ENCODE measurements around the gene ID4.
"Not testable (repeated sequence)": the region's sequence is repeated elsewhere in the genome, so short reads cannot be mapped to it uniquely, and the experiment has no call there.

Gene ID4

DNA sequence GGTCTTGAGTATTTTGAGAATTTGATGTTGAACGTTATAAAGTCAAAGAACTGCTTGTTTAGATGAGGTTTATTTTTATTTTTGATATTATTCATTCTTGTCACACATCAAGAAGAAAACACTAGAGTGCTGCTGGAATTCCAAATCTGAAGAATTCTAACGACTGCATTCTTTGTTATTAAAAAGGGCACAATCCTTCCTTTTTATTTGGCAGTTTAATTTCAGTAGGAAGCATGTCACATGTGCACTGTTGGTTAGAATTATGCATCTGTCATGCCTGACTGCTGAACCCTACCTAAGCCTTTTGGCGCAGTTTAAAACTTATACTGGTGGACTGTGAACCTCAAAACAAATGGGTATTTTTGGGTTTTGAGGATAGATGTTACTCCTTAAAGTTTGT, 4.0 kb downstream of the ID4 start:
- no peak for DNase-seq
- no peaks in the 10 kb centered on the region for H3K9me3 Mint-ChIP-seq
- H3K27ac Mint-ChIP-seq = no peak overlapping the region
- H3K4me1 Mint-ChIP-seq = no peaks in the 10 kb centered on the region
- H3K4me3 Mint-ChIP-seq = no peak overlapping the region
- no peaks in the 10 kb centered on the region for H3K36me3 Mint-ChIP-seq (ENCODE audit: low read depth)
- ATAC-seq = no peak
- H3K27me3 Mint-ChIP-seq = peaks cover 49% of the 10 kb centered on the region

- Mint-ChIP-seq H3K36me3 (ENCODE audit: low read depth) (no peaks in the 10 kb centered on the region), H3K27me3 (peaks cover 43% of the 10 kb centered on the region), H3K4me3 (no peak overlapping the region), H3K27ac (no peak overlapping the region), H3K9me3 (no peaks in the 10 kb centered on the region), H3K4me1 (no peaks in the 10 kb centered on the region)
- ATAC-seq = no peak
- DNase-seq = no peak
These were observed 5.0 kb downstream of the ID4 start for GRCh38 chr6:19842030-19842615.

GRCh38 chr6:19844689-19845088, 7.5 kb downstream of the ID4 start:
- ATAC-seq (no peak), DNase-seq (no peak)
- no peaks in the 10 kb centered on the region for H3K36me3 Mint-ChIP-seq (ENCODE audit: low read depth)
- H3K27ac Mint-ChIP-seq = no peak overlapping the region
- H3K27me3 Mint-ChIP-seq = peaks cover 31% of the 10 kb centered on the region
- H3K9me3 Mint-ChIP-seq = no peaks in the 10 kb centered on the region
- H3K4me1 Mint-ChIP-seq = no peaks in the 10 kb centered on the region
- H3K4me3 Mint-ChIP-seq = no peak overlapping the region

DNA sequence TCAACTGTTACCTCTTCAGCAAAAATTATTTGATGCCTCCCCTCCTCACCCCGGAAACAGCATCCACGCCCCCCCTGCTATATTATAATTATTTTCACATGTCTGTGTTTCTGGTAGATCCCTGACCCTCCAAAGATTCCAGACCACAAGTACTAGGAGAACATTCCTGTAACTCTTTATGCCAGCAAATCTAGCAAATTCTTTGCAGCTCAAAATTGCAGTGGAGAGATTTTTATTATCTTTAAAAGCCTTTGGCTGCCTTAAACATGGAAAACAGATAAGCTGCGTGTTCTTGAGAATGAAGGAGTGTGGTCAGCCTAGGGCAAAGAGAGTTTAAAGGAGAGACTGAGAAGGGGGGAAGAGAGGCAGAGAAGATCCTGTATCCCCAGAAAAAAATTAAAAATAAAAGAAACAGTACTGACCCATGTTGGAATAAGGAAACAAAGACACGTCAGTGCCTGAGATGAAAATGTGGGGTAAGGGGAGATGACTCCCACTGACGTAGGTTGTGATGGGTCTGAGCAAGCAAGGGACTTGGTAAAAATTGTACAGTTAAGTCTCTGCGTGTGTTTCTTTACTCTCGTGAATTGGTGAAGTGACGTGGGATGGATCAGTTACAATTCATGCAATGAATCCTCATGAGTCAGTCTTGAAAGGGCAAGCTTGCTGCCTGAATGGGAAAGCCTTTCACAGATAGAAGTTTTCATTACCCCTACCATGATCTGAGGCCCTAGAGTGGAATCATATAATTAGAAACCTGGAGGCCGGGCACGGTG, 8.3 kb downstream of the ID4 start:
- no peak for ATAC-seq
- no peaks in the 10 kb centered on the region for H3K4me1 Mint-ChIP-seq
- no peaks in the 10 kb centered on the region for H3K9me3 Mint-ChIP-seq
- no peak overlapping the region for H3K27ac Mint-ChIP-seq
- H3K27me3 Mint-ChIP-seq = peaks cover 24% of the 10 kb centered on the region
- no peak overlapping the region for H3K4me3 Mint-ChIP-seq
- H3K36me3 Mint-ChIP-seq (ENCODE audit: low read depth) = no peaks in the 10 kb centered on the region
- no peak for DNase-seq

GRCh38 chr6:19848465-19849029, 11.4 kb downstream of the ID4 start:
- no peak overlapping the region for H3K27ac Mint-ChIP-seq
- H3K4me3 Mint-ChIP-seq = no peak overlapping the region
- peaks cover 17% of the 10 kb centered on the region for H3K27me3 Mint-ChIP-seq
- no peaks in the 10 kb centered on the region for H3K9me3 Mint-ChIP-seq
- H3K36me3 Mint-ChIP-seq (ENCODE audit: low read depth) = no peaks in the 10 kb centered on the region
- no peaks in the 10 kb centered on the region for H3K4me1 Mint-ChIP-seq
- ATAC-seq (no peak), DNase-seq (no peak)

DNA sequence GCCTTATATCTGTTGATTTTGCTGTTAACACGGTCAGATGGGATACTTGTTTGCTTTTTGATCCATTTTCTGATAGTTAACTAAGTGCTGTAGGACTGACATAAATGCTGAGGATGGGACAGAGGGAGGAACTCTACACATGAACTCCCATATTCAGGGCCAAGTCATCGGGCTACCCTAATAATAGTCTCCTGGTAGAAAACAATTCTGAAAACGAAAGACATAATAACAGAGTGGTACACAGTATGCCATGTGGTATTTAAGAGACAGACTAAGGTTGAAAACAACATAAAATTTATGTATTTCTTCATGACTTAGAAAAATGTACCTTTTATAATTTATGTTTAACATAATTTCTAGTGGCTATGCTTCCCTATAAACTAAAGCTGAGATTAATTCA, 12.0 kb downstream of the ID4 start:
- DNase-seq (no peak), ATAC-seq (no peak)
- Mint-ChIP-seq H3K27ac (no peak overlapping the region), H3K9me3 (no peaks in the 10 kb centered on the region), H3K4me3 (no peak overlapping the region), H3K36me3 (ENCODE audit: low read depth) (no peaks in the 10 kb centered on the region), H3K27me3 (peaks cover 12% of the 10 kb centered on the region), H3K4me1 (no peaks in the 10 kb centered on the region)

GRCh38 chr6:19849755-19850154, 12.6 kb downstream of the ID4 start:
- Mint-ChIP-seq H3K4me1 (no peaks in the 10 kb centered on the region), H3K27ac (no peak overlapping the region), H3K36me3 (ENCODE audit: low read depth) (no peaks in the 10 kb centered on the region), H3K4me3 (no peak overlapping the region), H3K27me3 (peaks cover 6% of the 10 kb centered on the region), H3K9me3 (no peaks in the 10 kb centered on the region)
- DNase-seq (no peak), ATAC-seq (no peak)

- no peaks in the 10 kb centered on the region for H3K4me1 Mint-ChIP-seq
- H3K9me3 Mint-ChIP-seq = no peaks in the 10 kb centered on the region
- ATAC-seq (no peak), DNase-seq (no peak)
- no peaks in the 10 kb centered on the region for H3K27me3 Mint-ChIP-seq
- H3K36me3 Mint-ChIP-seq (ENCODE audit: low read depth) = no peaks in the 10 kb centered on the region
- no peak overlapping the region for H3K27ac Mint-ChIP-seq
- H3K4me3 Mint-ChIP-seq = no peak overlapping the region
These were observed 14.3 kb downstream of the ID4 start for GRCh38 chr6:19851241-19852089.

DNA sequence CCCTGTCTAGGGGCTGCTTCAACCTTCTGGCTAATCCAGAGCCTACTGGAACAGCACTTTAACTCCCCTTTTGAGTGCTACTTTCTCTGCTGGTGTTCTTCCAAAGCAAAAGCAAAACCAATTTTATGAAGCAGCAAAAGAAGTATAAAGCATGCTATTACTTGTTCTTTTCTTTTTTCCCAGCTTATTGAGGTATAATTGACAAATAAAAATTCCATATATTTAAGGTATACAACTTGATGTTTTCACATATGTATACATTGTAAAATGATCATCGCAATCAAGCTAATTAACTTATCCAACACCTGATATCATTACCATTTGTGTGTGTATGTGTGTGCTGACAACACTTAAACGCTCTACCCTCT, 14.9 kb downstream of the ID4 start:
- Mint-ChIP-seq H3K27me3 (no peaks in the 10 kb centered on the region), H3K4me3 (no peak overlapping the region), H3K9me3 (no peaks in the 10 kb centered on the region), H3K27ac (no peak overlapping the region), H3K36me3 (ENCODE audit: low read depth) (no peaks in the 10 kb centered on the region), H3K4me1 (no peaks in the 10 kb centered on the region)
- no peak for DNase-seq
- ATAC-seq = no peak

- ATAC-seq (no peak), DNase-seq (no peak)
- Mint-ChIP-seq H3K27me3 (no peaks in the 10 kb centered on the region), H3K4me3 (no peak overlapping the region), H3K27ac (no peak overlapping the region), H3K36me3 (ENCODE audit: low read depth) (no peaks in the 10 kb centered on the region), H3K4me1 (no peaks in the 10 kb centered on the region), H3K9me3 (no peaks in the 10 kb centered on the region)
These were observed 15.8 kb downstream of the ID4 start for GRCh38 chr6:19852927-19853326.

DNA sequence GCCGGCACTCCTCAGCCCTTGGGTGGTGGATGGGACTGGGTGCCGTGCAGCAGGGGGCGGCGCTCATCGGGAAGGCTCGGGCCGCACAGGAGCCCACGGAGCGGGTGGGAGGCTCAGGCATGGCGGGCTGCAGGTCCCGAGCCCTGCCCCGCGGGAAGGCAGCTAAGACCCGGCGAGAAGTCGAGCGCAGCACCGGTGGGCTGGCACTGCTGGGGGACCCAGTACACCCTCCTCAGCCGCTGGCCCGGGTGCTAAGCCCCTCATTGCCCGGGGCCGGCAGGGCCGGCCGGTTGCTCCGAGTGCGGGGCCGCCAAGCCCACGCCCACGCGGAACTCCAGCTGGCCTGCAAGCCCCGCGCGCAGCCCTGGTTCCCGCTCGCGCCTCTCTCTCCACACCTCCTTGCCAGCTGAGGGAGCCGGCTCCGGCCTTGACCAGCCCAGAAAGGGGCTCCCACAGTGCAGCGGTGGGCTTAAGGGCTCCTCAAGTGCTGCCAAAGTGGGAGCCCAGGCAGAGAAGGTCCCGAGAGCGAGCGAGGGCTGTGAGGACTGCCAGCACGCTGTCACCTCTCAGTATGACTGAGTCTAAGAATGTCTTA, 17.3 kb downstream of the ID4 start:
- H3K4me3 Mint-ChIP-seq; H3K27me3 Mint-ChIP-seq; ATAC-seq; H3K9me3 Mint-ChIP-seq; H3K27ac Mint-ChIP-seq; H3K4me1 Mint-ChIP-seq; H3K36me3 Mint-ChIP-seq (ENCODE audit: low read depth); DNase-seq: not testable (repeated sequence)

DNA sequence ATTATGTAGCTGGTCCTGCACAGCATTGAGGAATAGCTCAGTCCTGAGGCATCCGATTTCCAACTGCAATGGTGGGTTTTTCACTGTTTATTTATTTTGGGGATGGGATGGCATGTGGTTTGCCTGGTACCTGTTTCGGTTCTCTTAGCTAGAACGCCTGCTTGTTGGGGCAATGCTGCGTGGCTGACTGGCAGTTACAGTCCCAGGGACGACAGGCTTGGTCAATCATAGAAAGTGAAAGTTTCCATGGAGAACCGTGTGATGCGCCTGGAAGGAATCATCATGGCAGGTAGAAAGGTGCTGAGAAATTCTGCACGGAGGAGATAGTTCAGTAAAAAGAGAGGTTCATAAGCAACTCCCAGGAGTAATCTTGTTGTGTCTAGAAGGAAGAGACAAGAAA, 18.4 kb downstream of the ID4 start:
- H3K27ac Mint-ChIP-seq = no peak overlapping the region
- H3K9me3 Mint-ChIP-seq = no peaks in the 10 kb centered on the region
- ATAC-seq (no peak), DNase-seq (no peak)
- no peaks in the 10 kb centered on the region for H3K36me3 Mint-ChIP-seq (ENCODE audit: low read depth)
- no peaks in the 10 kb centered on the region for H3K4me1 Mint-ChIP-seq
- H3K27me3 Mint-ChIP-seq = no peaks in the 10 kb centered on the region
- H3K4me3 Mint-ChIP-seq = no peak overlapping the region

GRCh38 chr6:19857139-19857538, 20.0 kb downstream of the ID4 start:
- ATAC-seq (no peak), DNase-seq (no peak)
- H3K9me3 Mint-ChIP-seq = no peaks in the 10 kb centered on the region
- H3K4me3 Mint-ChIP-seq = no peak overlapping the region
- no peaks in the 10 kb centered on the region for H3K36me3 Mint-ChIP-seq (ENCODE audit: low read depth)
- H3K27ac Mint-ChIP-seq = no peak overlapping the region
- H3K4me1 Mint-ChIP-seq = no peaks in the 10 kb centered on the region
- H3K27me3 Mint-ChIP-seq = no peaks in the 10 kb centered on the region

DNA sequence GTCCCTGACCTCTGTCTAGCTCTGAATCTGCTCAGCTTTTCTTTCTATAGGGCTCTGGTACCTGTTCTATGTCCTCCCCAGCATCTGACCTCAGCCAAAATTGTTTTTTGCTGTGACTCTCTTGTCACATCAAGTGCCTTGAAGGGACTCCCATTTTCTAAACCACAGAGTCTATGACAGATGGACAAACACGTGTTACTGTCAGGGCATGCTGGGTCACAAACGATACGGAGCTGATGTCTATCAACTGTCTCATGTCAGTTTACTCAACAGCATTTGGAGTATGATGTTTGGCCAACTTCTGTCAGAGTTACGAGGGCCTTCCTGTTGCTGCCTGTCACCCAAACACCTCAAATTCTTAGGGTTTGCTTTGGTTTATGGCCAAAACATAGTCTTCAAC, 20.5 kb downstream of the ID4 start:
- Mint-ChIP-seq H3K27me3 (no peaks in the 10 kb centered on the region), H3K4me1 (no peaks in the 10 kb centered on the region), H3K9me3 (no peaks in the 10 kb centered on the region), H3K4me3 (no peak overlapping the region), H3K36me3 (ENCODE audit: low read depth) (no peaks in the 10 kb centered on the region), H3K27ac (no peak overlapping the region)
- DNase-seq (no peak), ATAC-seq (no peak)

Data from activated naive CD8-positive, alpha-beta T cell treated with anti-CD3 and anti-CD28 coated beads, Interleukin-2, amount 50 U/mL, for 24 hours (primary cell).